Measurements from ENCODE around the gene ZIC5.

DNA sequence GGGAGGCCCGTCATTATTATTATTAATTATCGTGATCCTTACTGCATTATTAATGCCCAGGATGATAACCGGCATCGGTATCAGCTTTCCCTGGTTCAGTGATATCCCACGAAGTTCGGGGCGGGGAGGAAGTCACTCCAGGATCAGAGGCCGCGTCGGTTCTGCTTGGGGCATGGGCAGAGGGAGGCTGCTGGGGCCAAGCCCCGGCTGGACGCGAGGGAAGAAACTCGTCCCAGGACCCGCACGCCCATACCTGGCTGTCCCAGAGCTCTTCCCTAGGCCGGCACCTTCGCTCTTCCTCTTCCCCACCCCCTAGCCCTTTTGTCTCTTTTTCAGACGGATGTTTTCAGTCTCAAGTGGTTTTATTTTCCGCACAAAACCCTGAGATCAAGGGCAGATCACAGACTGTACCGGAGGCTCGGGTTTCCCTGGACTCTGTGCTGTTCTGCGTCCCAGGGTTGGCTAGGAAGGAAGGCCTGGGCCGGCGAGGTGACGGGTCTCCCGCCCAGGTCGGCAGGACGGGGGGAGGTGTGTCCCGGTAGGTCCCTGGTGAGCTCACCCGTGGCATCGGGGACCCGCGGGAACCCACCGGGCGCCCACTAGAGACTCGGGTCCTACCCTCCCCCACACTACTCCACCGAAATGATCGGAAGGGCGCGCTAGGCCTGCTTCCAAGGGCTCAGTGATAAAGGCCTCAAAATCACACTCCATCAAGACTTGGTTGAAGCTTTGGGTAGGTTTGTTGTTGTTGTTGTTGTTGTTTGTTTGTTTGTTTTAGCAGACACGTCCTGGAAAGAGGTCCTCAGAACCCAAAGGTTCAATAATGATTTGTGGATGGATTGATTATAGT is 17.9 kb upstream of the ZIC5 start:
- no peak for TF ChIP-seq POLR2AphosphoS5 (IDR thresholded peaks at IDR 0.05)
- TF ChIP-seq CTCF (IDR thresholded peaks at IDR 0.05), result no peak
